Bone marrow (tissue), 2 donors: ENCODE data around the gene USP44.
"Not testable (repeated sequence)": the region's sequence is repeated elsewhere in the genome, so short reads cannot be mapped to it uniquely, and the experiment has no call there.

Experiments used
- DNase-seq, 2 donors: peaks; one replicate each; lab custom pipeline; 2025; lab: John Stamatoyannopoulos, UW

The USP44 gene

GRCh38 chr12:95551305-95551704 lies at the start of gene USP44:
Gene USP44, minus strand, starts transcription at chr12:95551476. Its CDS starts 17,220 bp downstream, at chr12:95534256.
- no peak for DNase-seq

GRCh38 chr12:95600567-95600966 lies 49.3 kb upstream of the USP44 start:
- DNase-seq = no peak

DNA sequence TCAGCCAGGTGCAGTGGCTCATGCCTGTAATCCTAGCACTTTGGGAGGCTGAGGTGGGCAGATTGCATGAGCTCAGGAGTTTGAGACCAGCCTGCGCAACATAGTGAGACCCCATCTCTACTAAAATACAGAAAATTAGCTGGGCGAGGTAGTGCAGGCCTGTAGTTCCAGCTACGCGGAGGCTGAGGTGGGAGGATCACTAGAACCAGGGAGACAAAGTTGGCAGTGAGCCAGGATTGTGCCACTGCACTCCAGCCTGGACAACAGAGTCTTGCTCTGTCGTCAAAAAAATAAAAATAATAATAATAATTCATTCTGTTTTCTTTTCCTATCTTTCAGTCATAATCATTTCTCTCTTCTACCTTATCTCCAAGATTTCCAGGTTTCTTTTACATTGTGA lies 48.6 kb upstream of the USP44 start:
- no peak for DNase-seq

GRCh38 chr12:95594136-95594535 lies 42.9 kb upstream of the USP44 start:
- DNase-seq = no peak

DNA sequence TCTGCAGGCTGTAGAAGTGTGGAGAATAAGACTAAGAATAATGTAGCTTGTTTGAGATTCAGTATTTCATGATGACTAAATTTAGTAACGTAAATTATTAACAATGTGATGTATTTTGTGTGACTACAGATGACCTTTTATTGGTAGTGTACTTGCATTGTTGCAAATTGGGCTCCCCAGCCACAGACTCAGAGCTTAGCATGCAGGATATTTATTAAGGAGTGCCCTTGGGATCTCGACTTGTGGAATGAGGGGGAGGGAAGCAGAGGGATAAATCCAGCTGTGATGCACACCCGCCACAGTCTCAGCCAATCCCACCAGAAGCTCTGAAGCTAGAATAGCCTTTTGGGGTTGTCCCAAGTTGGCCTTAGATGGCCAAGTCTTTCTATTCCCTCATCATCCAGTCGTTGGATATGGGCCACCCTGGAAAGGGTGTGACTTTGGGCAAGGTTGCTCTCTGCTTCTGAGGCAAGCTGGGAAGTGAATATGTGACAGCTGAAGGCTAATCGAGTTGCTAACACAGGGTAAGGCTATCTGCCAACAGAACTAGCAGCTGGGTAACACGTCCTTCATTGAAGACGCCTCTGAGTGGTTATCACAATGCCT lies 42.1 kb upstream of the USP44 start:
- no peak for DNase-seq

DNA sequence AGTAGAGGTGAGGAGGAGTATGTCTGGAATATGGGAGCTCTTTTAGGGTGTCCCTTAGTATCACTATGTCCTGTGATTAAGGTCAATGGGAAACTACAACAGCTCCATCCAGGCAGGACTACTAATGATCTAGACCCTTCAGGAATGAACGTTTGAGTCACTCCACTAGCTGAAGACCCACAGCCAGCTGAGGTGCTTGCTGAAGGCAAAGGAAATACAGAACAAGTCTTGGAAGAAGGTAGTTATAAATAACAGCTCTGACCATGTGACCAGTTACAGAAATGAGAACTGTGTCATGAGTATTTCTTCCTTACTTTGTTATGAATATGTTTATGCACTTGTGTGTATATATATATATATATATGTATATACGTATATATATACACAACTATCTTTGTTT lies 40.5 kb upstream of the USP44 start:
- no peak for DNase-seq

GRCh38 chr12:95590775-95591174 lies 39.5 kb upstream of the USP44 start:
- no peak for DNase-seq

DNA sequence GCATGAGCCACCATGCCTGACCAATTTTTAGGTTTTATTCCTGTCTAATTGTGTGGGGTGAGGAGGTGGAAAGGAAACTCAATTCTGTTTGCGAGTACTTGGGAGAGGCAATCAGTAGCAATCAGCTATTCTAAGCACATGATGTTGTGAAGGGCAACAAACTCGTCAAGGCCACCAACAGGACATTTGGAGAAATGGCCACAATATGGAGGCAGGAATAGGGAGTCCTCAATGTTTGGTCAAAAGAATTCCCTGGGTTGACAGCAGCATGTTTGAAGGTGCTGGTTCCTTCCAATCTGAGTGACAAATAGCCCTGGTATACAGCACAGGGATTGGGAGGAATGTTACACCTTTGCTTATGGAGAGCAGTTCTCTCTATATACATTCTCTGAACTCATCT lies 32.7 kb upstream of the USP44 start:
- DNase-seq = no peak

DNA sequence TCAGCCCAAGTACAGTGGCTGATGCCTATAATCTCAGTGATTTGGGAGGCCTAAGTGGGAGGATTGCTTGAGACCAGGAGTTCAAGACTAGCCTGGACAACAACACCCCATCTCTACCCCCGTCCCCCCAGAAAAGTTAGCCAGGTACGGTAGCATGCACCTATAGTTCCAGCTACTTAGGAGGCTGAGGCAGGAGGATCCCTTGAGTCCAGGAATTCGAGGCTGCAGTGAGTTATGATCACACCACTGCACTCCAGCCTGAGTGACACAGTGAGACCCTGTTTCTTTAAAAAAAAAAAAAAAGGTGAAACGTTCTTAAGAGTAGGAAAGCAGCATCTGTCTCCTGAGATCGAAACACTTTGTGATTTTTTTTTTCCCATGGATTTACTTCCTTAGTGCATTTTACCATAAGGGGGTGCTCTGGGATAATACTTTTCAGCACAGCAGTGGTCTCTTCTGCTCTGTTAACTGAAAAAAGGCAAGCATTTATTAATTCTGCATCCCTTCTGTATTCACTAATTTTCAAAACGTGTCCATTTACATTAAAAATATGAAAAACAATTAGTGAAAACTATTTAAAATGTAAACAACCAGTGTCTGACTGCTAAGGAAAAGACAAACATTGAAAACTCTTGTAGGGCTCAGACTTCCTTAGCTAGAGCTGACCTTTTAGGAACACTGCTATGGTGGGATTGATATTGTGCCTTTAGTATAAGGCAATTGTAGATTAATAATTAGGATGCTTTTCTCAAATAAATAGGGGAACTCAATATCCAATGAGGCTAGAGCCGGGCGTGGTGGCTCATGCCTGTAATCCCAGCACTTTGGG lies 31.2 kb upstream of the USP44 start:
- no peak for DNase-seq

- DNase-seq = no peak
Observed at GRCh38 chr12:95577820-95578219, 26.5 kb upstream of the USP44 start.

DNA sequence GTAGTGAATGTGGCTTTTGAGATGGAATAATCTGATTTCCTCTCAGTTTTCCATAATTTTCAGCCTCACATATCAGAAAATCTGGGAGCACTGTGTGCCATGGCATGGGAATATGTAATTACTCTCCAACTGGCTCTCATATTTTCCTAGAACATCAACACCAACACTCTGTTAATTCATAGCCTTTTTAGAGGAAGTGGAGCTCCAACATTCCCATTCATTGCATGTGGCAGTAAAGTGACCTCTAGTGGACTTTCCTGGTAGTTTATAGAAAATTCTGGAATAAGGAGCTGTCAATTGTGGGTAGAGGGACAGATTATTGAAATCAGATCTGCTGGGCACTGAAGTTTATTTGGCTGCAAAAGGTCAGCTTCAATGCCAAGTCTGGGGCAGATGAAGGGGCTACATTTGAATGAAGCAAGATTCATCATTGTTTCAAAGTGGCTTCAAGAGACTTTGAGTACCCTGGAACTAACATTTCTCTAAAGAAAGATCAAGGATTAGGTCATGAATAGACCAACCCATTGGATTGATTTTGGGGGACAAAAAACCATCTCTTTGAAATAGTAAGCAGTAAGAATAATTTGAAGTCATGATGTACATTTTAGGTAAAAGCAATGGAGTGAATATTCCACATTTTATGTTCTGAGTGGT lies 23.6 kb upstream of the USP44 start:
- no peak for DNase-seq

GRCh38 chr12:95573951-95574576 lies 22.8 kb upstream of the USP44 start:
- DNase-seq = no peak

GRCh38 chr12:95571369-95571768 lies 20.1 kb upstream of the USP44 start:
- DNase-seq = no peak

DNA sequence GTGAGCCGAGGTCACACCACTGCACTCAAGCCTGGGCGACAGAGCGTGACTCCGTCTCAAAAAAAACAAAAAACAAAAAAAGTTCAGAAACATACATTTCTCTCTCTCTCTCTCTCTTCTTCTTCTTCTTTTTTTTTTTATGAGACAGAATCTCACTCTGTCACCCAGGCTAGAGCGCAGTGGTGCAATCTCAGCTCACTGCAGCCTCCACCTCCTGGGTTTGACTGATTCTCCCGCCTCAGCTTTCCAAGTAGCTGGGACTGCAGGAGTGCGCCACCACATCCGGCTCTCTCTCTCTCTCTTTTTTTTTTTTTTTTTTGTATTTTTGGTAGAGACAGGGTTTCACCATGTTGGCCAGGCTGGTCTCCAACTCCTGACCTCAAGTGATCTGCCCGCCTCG lies 16.8 kb upstream of the USP44 start:
- not testable (repeated sequence) for DNase-seq

DNA sequence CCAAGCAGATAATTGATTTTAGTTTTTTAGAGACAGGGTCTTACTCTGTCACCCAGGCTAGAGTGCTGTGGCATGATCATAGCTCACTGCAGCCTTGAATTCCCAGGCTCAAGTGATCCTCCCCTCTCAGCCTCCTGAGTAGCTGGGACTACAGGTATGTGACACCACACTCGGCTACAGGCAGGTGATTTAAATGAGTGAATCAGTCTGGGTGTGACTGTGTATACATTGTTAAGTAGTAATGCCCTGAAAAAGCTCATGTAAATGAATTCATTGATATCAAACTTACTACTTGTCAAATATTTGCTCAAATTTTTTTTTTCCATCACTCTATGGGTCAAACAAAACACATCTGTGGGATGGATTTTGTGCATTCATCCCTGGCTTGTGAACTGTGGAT lies 6.3 kb upstream of the USP44 start:
- no peak for DNase-seq

DNA sequence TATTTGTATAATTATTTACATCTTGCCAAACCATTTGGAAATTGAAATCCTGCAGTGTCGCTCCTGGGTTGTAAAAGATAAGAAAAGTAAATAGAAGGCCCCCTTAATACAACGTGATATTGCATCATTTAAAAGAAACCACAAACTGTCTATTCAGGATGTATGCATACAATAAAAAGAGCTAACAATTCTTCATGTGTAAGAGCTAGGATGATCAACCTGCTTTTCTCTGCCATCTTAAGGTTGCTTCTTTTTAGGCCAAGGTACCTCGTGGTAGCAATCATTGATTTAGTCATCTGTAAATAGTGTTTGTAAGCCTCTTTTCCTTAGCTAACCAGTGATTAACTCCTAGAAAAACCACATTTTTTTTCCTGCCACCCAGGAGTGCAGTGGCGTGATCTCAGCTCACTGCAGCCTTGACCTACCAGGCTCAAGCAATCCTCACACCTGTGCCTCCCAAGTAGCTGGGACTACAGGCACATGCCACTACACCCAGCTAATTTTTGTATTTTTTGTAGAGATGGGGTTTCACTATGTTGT lies 3.3 kb upstream of the USP44 start:
- DNase-seq = no peak

DNA sequence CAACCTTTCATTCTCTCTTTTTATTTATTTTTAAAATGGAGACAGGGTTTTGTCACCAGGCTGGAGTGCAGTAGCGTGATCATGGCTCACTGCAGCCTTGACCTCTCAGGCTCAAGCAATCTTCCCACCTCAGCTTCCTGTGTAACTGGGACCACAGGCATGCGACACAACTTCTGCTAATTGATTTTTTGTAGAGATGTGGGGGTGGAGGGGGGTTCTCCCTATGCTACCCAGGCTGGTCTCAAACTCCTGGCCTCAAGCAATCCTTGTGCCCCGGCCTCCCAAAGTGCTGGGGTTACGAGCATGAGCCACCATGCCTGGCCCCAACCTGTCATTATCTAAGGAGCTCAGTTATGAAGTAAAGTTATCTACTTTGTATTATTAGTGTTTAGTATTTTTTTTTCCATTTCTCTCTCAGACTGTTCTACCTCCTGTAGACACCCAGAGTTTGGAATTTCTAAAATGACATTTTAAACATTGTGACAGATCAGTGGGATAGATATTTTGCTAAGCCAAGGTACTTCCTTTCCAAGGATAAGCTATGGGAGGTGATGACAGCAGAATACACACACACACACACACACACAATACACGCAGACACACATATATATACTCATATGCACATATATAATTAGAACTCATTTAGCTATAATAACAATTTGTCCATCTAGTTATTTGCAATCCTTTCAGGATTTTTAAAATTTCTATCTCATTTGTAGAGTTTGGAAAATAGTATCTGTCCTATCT lies 2.1 kb upstream of the USP44 start:
- DNase-seq = no peak

GRCh38 chr12:95551913-95552516 lies 739 bp upstream of the USP44 start:
- no peak for DNase-seq

GRCh38 chr12:95549392-95550084 lies 1.7 kb downstream of the USP44 start:
- no peak for DNase-seq

DNA sequence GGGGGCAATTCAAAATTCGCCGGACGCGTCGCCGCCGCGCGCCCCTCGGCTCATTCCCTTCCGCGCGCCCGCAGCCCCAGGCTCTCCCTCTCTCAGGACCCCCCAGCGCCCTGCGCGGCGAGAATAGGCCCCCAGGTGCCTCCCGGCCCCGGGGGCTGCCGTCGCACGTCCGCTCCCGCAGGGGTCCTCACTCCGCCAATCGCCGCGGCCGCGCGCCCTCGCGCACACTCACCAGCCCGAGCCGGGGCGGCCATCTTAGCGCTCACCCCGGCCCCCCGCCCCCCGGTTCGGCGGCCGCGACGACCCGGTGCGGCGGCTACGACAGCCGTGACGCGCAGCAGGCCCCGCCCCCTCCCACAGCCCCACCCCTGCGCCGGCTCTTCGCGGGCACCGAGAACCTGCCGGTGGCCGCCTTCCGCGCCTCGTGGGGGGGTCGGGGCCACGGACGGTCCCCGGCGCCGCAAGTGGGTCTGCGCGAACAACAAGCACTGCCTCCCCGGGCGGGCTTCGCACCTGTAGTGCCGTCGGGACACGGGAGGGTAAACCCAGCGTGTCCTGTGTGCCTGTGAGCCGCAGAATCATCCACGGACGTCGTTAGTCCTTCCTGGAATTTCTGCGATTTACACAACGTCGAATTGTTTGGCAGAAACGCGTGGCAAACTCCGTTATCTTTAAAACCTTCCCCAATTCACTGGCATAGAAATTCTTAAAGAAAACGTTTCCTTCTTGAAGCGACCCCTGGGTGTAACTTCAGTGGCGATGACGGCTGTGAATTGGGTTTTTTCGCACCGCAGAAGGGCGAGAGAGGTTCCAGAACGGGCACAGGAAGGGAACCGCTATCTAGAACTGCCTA lies 2.5 kb downstream of the USP44 start:
- no peak for DNase-seq
